SH-SY5Y (cell line): ENCODE data around the gene EIF2B1.

Source experiments
- GATA2 ChIP-seq: IDR thresholded peaks from 2 replicates; pipeline ENCODE4 v1.6.1; 2011; ENCODE audit warnings: mild to moderate bottlenecking, low read depth, low read length
- GATA3 ChIP-seq: IDR thresholded peaks from 2 replicates; pipeline ENCODE4 v1.6.1; 2011; ENCODE audit warnings: low read depth, mild to moderate bottlenecking, low read length, moderate library complexity

DNA sequence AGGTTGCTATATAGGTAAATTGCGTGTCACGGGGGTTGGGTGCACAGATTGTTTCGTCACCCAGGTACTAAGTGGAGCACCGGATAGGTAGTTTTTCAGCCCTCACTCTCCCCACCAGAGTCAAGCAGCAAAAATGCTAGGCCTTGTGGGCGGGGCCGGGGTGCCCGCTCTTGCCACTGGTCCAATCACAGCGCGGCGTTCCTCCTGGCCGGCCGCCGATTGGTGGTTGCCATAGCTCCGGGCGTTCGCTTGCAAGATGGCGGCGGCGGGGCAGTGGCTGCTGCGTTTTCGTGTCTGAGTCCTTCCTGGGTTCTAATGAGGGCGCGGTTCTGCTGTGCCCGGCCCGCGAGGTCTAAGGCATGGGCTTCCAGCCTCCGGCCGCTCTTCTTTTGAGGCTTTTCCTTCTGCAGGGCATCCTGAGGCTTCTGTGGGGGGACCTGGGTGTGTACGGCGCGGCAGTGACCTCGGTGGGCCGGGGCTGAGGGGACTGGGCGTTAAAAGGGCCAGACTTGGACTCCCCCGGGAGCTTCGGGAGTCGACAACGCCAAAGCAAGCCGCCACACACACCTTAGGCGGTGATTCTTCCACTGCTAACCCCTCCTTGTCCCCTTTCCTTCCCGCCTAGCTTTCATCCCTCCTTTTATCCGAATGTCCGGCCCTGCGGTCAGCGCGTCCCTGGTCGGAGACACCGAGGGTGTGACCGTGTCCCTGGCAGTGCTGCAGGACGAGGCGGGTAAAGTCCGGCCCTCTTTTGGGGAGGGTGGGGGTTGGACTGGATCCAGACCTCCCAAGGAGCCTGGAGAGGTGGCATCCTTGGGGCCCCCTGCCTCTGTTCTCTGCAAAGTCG lies 37.6 kb upstream of the EIF2B1 start, which contains the start of gene TCTN2:
- TF ChIP-seq GATA3 (no peak), GATA2 (no peak)
